ENCODE measurements around the gene PLA2G2E.

Gene PLA2G2E

GRCh38 chr1:19923137-19923952 lies at the start of gene PLA2G2E:
TSS of gene PLA2G2E (minus strand) at chr1:19923617. CDS start at chr1:19923559, 58 bp downstream.
- no peak for DNase-seq (ENCODE audit: low read depth in 3 of 3)

- DNase-seq (ENCODE audit: low read depth in 3 of 3): no peak
Observed at GRCh38 chr1:19971664-19972063, 48.2 kb upstream of the PLA2G2E start.

GRCh38 chr1:19969898-19970660 lies 46.7 kb upstream of the PLA2G2E start:
- DNase-seq (ENCODE audit: low read depth in 3 of 3): no peak

- no peak for DNase-seq (ENCODE audit: low read depth in 3 of 3)
Observed at GRCh38 chr1:19967808-19968207, 44.4 kb upstream of the PLA2G2E start.

GRCh38 chr1:19964542-19964941 lies 41.1 kb upstream of the PLA2G2E start:
- no peak for DNase-seq (ENCODE audit: low read depth in 3 of 3)

GRCh38 chr1:19963636-19964035 lies 40.2 kb upstream of the PLA2G2E start:
- no peak for DNase-seq (ENCODE audit: low read depth in 3 of 3)

- DNase-seq (ENCODE audit: low read depth in 3 of 3): no peak
Observed at GRCh38 chr1:19960591-19960990, 37.2 kb upstream of the PLA2G2E start.

GRCh38 chr1:19957779-19958178 lies 34.4 kb upstream of the PLA2G2E start:
- no peak for DNase-seq (ENCODE audit: low read depth in 3 of 3)

GRCh38 chr1:19955534-19956170 lies 32.2 kb upstream of the PLA2G2E start:
- no peak for DNase-seq (ENCODE audit: low read depth in 3 of 3)

GRCh38 chr1:19954059-19954458 lies 30.6 kb upstream of the PLA2G2E start:
- no peak for DNase-seq (ENCODE audit: low read depth in 3 of 3)

GRCh38 chr1:19949016-19949415 lies 25.6 kb upstream of the PLA2G2E start:
- no peak for DNase-seq (ENCODE audit: low read depth in 3 of 3)

GRCh38 chr1:19946971-19947370 lies 23.6 kb upstream of the PLA2G2E start:
- DNase-seq (ENCODE audit: low read depth in 3 of 3): no peak

GRCh38 chr1:19946331-19946751 lies 22.9 kb upstream of the PLA2G2E start:
- DNase-seq (ENCODE audit: low read depth in 3 of 3): no peak

GRCh38 chr1:19945914-19946313 lies 22.5 kb upstream of the PLA2G2E start:
- DNase-seq (ENCODE audit: low read depth in 3 of 3): no peak

GRCh38 chr1:19942657-19943056 lies 19.2 kb upstream of the PLA2G2E start:
- no peak for DNase-seq (ENCODE audit: low read depth in 3 of 3)

- DNase-seq (ENCODE audit: low read depth in 3 of 3): no peak
Observed at GRCh38 chr1:19942088-19942487, 18.7 kb upstream of the PLA2G2E start.

GRCh38 chr1:19941206-19941568 lies 17.8 kb upstream of the PLA2G2E start:
- DNase-seq (ENCODE audit: low read depth in 3 of 3): no peak

- no peak for DNase-seq (ENCODE audit: low read depth in 3 of 3)
Observed at GRCh38 chr1:19940486-19941205, 17.2 kb upstream of the PLA2G2E start.

- DNase-seq (ENCODE audit: low read depth in 3 of 3): no peak
Observed at GRCh38 chr1:19938472-19938871, 15.1 kb upstream of the PLA2G2E start.

GRCh38 chr1:19936061-19936750 lies 12.8 kb upstream of the PLA2G2E start:
- no peak for DNase-seq (ENCODE audit: low read depth in 3 of 3)

- DNase-seq (ENCODE audit: low read depth in 3 of 3): no peak
Observed at GRCh38 chr1:19934336-19934735, 10.9 kb upstream of the PLA2G2E start.
